ENCODE results near the gene HSD17B4. TPM values are rescaled to one million over a fixed set of nuclear protein-coding genes. Genes with fewer than 3 reads are reported as not detected.

Gene HSD17B4
- total RNA-seq, 4 donors from 2014 or later, result 205 to 356 (median 296) TPM

DNA sequence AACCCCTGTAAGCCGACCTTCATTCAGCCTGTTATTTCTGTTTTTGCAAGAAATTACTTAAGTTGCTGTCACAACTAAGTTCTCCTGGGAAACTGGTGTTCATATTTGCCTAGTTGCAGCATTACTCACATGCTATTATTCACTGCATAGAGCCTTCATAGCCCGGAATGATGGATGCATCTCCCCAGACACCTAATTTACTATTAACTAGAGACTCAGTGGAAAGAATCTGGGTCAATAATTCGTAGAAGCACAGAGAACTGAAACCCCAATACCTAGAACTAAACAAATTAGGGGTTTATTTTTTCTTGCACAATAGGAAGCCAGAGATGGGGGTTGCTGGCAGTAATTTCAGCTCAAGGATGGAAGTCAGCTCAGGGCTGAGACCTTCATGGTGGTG, 131.4 kb downstream of the HSD17B4 start:
- TF ChIP-seq, protein P1, sequence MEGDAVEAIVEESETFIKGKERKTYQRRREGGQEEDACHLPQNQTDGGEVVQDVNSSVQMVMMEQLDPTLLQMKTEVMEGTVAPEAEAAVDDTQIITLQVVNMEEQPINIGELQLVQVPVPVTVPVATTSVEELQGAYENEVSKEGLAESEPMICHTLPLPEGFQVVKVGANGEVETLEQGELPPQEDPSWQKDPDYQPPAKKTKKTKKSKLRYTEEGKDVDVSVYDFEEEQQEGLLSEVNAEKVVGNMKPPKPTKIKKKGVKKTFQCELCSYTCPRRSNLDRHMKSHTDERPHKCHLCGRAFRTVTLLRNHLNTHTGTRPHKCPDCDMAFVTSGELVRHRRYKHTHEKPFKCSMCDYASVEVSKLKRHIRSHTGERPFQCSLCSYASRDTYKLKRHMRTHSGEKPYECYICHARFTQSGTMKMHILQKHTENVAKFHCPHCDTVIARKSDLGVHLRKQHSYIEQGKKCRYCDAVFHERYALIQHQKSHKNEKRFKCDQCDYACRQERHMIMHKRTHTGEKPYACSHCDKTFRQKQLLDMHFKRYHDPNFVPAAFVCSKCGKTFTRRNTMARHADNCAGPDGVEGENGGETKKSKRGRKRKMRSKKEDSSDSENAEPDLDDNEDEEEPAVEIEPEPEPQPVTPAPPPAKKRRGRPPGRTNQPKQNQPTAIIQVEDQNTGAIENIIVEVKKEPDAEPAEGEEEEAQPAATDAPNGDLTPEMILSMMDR (IDR thresholded peaks at IDR 0.05; ENCODE audit: low read depth), result no peak

Small RNAs within 50 kb of the gene (small RNA-seq; reads per million reads assigned to genes)
- not detected for gene RNA5SP190

Other genes starting within 250 kb of the HSD17B4 start
- gene TNFAIP8, start 96.5 kb upstream of the HSD17B4 start, total RNA-seq, result 100 to 1,000 TPM in 3 of 4 donors, 10 to 100 TPM in 1; 86.9 to 151 (median 129) TPM
- gene FAM170A, start 177.1 kb downstream of the HSD17B4 start, total RNA-seq, result not detected

Measured in subcutaneous adipose tissue (tissue), 4 donors.